ENCODE results near the gene ARF6. TPM values are rescaled to one million over a fixed set of nuclear protein-coding genes. Genes with fewer than 3 reads are reported as not detected.

ARF6 gene
- total RNA-seq, 1 donor from 2014 or later, result 33.7 TPM

- TF ChIP-seq, protein P1, sequence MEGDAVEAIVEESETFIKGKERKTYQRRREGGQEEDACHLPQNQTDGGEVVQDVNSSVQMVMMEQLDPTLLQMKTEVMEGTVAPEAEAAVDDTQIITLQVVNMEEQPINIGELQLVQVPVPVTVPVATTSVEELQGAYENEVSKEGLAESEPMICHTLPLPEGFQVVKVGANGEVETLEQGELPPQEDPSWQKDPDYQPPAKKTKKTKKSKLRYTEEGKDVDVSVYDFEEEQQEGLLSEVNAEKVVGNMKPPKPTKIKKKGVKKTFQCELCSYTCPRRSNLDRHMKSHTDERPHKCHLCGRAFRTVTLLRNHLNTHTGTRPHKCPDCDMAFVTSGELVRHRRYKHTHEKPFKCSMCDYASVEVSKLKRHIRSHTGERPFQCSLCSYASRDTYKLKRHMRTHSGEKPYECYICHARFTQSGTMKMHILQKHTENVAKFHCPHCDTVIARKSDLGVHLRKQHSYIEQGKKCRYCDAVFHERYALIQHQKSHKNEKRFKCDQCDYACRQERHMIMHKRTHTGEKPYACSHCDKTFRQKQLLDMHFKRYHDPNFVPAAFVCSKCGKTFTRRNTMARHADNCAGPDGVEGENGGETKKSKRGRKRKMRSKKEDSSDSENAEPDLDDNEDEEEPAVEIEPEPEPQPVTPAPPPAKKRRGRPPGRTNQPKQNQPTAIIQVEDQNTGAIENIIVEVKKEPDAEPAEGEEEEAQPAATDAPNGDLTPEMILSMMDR (IDR thresholded peaks at IDR 0.05; ENCODE audit: unreplicated experiment), result no peak
- peaks cover 7% of the 10 kb centered on the region for H3K4me1 Mint-ChIP-seq
- H3K36me3 Mint-ChIP-seq, result no peaks in the 10 kb centered on the region
Measured at GRCh38 chr14:49919825-49920659, 27.2 kb downstream of the ARF6 start.

DNA sequence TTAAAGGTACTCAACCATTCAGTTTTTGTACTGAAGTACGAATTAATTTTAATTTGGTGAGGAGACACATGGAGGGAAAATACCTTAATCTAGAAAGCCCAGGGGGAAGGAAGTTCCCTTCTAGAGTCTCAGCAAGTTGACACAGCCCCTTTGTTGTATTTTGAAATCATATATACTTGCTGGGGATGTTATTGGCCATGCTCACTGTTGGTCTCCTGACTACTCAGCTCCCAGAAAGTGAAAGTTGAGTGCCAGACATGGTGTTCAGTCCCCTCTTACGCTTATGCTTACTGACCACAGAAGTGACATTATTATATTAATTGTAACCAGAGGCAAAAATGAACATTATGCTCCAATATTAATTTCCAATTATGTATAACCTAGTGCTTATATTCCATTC is 28.1 kb downstream of the ARF6 start:
- DNase-seq (ENCODE audit: low spot score in 2 of 2, unreplicated experiment in 2 of 2), result no peak
- TF ChIP-seq, protein P1 (IDR thresholded peaks at IDR 0.05; ENCODE audit: unreplicated experiment), result no peak
- no peak overlapping the region for H3K27ac Mint-ChIP-seq
- no peaks in the 10 kb centered on the region for H3K9me3 Mint-ChIP-seq
- H3K4me1 Mint-ChIP-seq, result no peaks in the 10 kb centered on the region
- no peaks in the 10 kb centered on the region for H3K27me3 Mint-ChIP-seq (ENCODE audit: low read depth)
- H3K4me3 Mint-ChIP-seq, result no peak overlapping the region
- H3K36me3 Mint-ChIP-seq, result no peaks in the 10 kb centered on the region

More at GRCh38 chr14:49919825-49920659, 27.2 kb downstream of the ARF6 start:
- H3K4me3 Mint-ChIP-seq, result no peak overlapping the region
- no peaks in the 10 kb centered on the region for H3K9me3 Mint-ChIP-seq
- no peak for DNase-seq (ENCODE audit: low spot score in 2 of 2, unreplicated experiment in 2 of 2)
- no peak overlapping the region for H3K27ac Mint-ChIP-seq
- no peaks in the 10 kb centered on the region for H3K27me3 Mint-ChIP-seq (ENCODE audit: low read depth)

GRCh38 chr14:49921401-49921800 is 28.5 kb downstream of the ARF6 start:
- H3K27ac Mint-ChIP-seq, result no peak overlapping the region
- DNase-seq (ENCODE audit: low spot score in 2 of 2, unreplicated experiment in 2 of 2), result no peak
- no peaks in the 10 kb centered on the region for H3K4me1 Mint-ChIP-seq
- H3K9me3 Mint-ChIP-seq, result no peaks in the 10 kb centered on the region
- no peaks in the 10 kb centered on the region for H3K36me3 Mint-ChIP-seq
- H3K27me3 Mint-ChIP-seq (ENCODE audit: low read depth), result no peaks in the 10 kb centered on the region
- H3K4me3 Mint-ChIP-seq, result no peak overlapping the region
- TF ChIP-seq, protein P1 (IDR thresholded peaks at IDR 0.05; ENCODE audit: unreplicated experiment), result no peak

GRCh38 chr14:49923442-49923841 is 30.6 kb downstream of the ARF6 start:
- Mint-ChIP-seq H3K9me3 (no peaks in the 10 kb centered on the region), H3K27ac (peak overlapping the region; percentile 50), H3K4me1 (no peaks in the 10 kb centered on the region), H3K36me3 (no peaks in the 10 kb centered on the region), H3K4me3 (no peak overlapping the region), H3K27me3 (ENCODE audit: low read depth) (no peaks in the 10 kb centered on the region)
- TF ChIP-seq, protein P1 (IDR thresholded peaks at IDR 0.05; ENCODE audit: unreplicated experiment), result no peak
- DNase-seq (ENCODE audit: low spot score in 2 of 2, unreplicated experiment in 2 of 2), result no peak

DNA sequence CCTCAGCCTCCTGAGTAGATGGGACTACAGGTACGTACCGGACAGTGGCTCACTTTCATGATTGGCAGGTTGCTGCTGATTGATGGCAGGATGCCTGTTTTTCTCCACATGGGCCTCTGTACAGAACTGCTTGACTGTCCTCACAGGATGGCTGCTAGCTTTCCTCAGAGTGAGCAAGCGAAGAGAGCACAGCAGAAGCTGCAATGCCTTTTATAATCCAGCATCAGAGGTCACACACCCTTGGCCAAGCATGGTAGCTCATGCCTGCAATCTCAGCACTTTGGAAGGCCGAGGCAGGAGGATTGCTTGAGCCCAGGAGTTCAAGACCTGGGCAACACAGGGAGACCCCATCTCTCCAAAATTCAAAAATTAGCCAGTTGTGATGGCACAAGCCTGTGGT is 31.0 kb downstream of the ARF6 start:
- Mint-ChIP-seq H3K9me3 (no peaks in the 10 kb centered on the region), H3K4me3 (no peak overlapping the region), H3K36me3 (no peaks in the 10 kb centered on the region), H3K4me1 (no peaks in the 10 kb centered on the region), H3K27me3 (ENCODE audit: low read depth) (no peaks in the 10 kb centered on the region), H3K27ac (peak overlapping the region; percentile 50)
- TF ChIP-seq, protein P1 (IDR thresholded peaks at IDR 0.05; ENCODE audit: unreplicated experiment), result no peak
- no peak for DNase-seq (ENCODE audit: low spot score in 2 of 2, unreplicated experiment in 2 of 2)
